Islet of Langerhans (tissue), 1 donor: ENCODE data around the gene KRT6A.

Experiments used
- FAIRE-seq: peaks from one replicate; lab custom pipeline; 2011; peaks lifted over from hg19 to GRCh38; lab: Jason Lieb, UNC

The KRT6A gene

DNA sequence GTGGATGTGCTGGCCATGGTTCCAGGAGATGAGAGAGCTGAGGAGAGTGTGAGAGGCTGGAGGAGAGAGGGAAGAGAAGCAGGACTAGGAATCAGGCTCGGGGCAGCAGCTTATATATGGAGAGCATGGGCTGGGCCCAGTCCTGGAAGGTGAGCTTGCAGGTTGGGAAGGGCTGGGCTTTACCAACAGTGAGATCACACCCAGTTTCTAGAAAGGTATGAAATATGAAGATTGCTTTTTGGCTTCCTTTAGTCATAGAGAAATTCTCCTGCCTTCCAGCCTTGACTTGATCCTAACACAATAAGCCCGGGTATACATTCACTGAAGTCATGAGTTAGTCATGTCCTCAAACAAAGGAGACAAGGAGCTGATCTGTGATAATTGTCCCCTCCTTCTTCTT, at the start of gene KRT6A:
TSS of gene KRT6A (minus strand) at position 86 of the 400 bp plus-strand sequence. CDS start at position 17, 69 bp downstream.
- no peak for FAIRE-seq

GRCh38 chr12:52542157-52542556, 49.1 kb upstream of the KRT6A start:
- no peak for FAIRE-seq

DNA sequence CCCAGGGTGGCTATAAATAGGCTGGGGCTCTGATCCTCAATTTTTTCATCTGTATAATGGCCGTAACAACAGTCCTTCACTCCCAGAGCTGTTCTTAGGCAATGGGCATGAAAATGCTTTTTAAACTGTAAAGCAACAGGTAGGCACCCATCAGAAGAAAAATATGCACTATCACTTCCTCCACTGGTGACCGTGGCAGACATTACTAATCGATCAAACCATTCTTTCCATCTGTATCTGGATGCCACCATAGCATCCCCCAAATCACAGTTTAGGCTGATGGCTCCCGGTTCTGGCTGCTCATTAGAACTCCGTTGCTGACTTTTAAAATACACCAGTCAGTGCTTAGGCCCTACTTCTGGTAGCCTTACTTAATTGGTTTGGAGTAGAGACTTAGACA, 48.7 kb upstream of the KRT6A start:
- FAIRE-seq, result no peak

DNA sequence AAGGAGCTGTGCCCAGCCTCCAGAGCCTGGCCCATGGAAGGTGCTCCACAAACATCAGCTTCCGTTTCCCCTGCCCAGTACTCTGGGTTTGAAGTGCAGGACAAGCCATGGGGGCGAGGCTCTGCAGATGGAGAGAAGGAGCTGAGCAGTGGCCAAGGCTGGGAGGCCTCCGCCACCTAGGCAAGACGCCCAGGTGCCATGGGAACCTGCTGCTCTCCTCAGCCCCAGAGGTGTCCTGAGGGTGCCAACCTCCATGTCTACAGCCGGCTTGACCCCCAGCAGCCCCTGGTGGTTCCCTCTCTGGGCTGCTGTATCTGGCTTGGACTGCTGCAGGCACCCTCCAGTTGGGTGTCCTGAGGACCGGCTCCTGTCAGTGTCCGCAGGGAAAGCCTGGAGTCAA, 47.5 kb upstream of the KRT6A start:
- no peak for FAIRE-seq

- no peak for FAIRE-seq
These were observed 46.7 kb upstream of the KRT6A start for GRCh38 chr12:52539821-52540173.

- FAIRE-seq, result no peak
These were observed 46.2 kb upstream of the KRT6A start for GRCh38 chr12:52539083-52539820.

GRCh38 chr12:52537101-52537500, 44.0 kb upstream of the KRT6A start:
- no peak for FAIRE-seq

DNA sequence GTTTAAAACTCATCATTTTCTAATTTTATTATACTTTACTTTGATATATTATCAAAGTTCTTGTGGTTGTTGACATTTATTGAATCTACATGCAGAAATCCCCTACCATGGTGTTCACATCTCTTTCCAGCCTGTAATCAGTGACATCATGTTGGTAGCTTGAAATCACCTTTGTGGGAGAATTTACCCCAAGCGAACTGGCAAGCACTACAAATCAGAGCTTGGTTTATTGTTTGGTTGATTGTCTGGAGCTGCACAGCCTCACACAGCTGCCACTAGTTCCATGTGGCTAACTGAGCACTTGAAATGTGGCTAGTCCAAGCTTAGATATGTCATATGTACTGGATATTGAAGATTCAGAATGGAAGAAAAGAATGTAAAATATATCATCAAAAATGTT, 42.5 kb upstream of the KRT6A start:
- FAIRE-seq, result no peak

- no peak for FAIRE-seq
These were observed 41.4 kb upstream of the KRT6A start for GRCh38 chr12:52534482-52534881.

DNA sequence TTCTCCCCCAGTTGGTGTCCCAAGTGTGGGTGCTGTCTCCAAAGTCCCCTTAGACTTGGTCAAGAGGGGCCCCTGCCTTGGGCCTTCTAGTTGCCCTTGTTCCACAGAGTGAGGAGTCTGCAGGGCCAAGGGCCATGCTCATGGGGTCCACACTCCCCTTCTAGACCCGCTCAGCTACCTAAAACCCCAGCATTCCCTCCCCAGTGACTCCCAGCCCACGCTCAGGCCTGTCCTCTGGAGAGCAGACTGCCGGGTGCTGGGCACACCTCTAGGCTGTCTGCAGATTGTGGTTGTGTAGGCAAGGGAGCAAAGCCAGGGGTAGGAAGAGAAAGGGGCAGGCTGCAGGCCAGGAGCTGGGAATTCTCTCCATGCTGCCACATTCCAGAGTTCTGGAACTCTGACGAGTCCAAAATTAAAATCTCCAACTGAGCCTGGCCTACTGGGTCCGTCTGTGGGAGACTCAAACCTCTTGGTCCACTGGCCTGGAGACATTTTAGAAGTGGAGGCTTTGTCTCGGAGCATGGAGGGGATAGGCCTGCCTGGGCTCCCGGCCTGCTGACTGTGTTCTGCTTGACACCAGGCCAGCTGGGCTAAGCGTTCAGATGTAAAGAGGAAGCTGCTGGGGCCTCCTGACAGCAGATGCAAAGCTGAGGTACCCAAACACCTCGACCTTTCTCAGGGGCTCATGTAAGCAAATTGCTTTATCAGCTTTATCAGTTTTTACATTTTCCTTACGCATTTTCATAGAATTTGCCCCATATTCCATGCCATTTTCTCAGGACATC, 40.8 kb upstream of the KRT6A start:
- FAIRE-seq, result no peak

DNA sequence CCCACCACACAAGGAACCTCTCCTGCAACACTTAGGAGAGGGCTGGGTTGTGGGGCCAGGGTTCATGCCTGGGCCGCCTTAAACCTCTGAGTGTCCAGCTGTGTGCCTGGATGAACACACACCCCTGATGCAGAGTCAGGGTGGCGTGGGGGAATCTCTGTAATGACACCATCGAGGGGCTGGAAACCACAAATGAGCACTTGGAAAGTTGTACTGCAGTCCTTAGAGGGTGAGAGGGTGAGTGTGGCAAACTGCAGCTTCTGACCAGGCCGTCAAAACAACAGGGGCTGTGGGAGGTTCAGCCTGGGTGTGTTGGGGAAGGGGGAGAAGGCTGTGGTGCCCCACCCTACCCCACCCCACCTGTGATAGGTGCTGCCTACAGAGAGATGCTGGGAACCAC, 39.6 kb upstream of the KRT6A start:
- no peak for FAIRE-seq

DNA sequence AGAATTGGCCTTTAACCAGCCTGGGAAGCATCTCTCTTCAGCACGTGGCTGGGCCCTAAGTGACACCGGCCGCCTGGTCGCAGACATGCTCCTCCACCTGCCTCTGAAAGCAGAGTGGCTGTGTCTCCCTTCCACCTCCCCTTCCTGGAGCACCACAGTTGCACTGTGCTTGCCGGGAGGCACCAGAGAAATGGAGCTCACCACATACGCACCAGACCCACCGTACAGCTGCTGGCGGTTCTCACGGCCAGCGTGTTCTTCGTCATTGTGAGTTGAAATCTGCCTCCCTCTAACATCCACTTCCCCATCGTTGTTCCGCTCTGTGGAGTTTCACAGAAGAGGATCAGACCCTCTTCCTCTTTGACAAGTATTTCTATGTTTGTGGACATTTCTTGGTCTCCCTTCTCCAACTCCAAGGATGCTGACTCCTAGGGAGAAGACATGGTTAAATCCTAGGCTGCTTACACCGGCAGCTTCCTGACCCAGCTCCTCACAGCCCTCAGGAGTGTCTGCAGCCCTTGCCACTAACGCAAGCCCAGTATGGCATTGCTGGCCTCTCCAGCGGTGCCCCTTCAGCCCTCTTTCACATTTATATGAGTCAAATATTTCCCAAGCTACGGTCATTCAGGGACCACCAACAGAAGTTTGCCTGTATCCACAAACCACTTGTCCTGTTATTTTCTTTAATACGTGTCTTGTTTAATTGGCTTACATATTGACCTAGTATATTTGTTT, 38.7 kb upstream of the KRT6A start:
- no peak for FAIRE-seq

- no peak for FAIRE-seq
These were observed 37.8 kb upstream of the KRT6A start for GRCh38 chr12:52530905-52531304.

DNA sequence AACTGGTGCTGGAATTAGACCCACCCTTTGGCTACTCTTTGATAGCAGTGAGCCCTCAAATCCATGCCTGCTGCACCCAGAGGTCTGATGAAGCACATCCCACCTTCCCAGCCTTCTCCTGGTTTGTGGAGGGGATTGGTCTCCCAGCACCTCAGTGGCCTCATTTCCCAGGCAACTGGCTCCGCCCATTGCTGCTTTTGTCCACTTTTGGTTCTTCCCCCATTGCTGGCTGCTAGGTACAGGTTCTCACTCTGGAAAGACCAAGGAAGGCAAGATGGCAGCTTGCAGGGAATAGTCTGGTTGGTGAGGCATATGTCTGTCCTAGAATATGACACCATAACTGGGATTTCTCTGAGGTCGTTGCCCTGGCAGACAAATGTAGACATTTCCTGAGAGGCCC, 37.3 kb upstream of the KRT6A start:
- no peak for FAIRE-seq

DNA sequence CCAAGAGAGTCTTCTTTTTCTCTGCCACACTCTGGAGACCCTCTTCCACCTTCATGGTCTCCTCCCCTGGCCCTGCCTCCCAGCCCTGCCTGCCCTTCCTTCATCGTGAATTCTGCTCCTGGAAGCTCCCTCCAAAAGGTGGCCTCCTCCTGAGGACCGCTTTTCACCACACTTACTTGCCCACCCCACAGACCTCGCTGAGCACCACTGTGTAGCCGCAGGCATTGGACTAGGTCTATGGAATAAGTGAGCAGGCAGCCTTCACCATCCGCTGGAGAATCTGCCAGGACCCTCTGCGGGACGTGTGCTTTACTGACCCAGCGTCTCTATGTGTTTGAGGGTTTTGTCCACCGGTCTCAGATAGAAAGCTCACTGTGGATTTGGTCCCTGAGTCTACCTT, 36.8 kb upstream of the KRT6A start:
- FAIRE-seq, result no peak

DNA sequence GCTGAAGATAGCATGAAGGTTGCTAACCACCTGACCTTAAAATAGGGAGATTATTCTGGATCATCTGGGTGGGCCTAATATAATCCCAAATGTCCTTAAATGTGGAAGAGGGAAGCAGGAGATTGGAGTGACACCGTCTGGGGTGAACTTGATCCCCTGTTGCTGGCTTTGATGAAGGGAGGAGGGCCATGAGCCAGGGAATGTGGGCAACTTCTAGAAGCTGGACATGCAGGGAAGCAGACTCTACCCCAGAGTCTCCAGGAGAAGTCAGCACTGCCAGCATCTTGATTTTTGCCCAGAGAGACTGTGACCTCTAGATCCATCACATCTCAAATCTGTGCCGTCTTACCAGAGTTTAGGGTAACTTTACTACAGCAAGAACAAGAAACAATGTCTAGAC, 36.4 kb upstream of the KRT6A start:
- FAIRE-seq, result no peak

GRCh38 chr12:52528641-52529143, 35.6 kb upstream of the KRT6A start:
- no peak for FAIRE-seq

GRCh38 chr12:52527121-52527800, 34.2 kb upstream of the KRT6A start:
- no peak for FAIRE-seq

DNA sequence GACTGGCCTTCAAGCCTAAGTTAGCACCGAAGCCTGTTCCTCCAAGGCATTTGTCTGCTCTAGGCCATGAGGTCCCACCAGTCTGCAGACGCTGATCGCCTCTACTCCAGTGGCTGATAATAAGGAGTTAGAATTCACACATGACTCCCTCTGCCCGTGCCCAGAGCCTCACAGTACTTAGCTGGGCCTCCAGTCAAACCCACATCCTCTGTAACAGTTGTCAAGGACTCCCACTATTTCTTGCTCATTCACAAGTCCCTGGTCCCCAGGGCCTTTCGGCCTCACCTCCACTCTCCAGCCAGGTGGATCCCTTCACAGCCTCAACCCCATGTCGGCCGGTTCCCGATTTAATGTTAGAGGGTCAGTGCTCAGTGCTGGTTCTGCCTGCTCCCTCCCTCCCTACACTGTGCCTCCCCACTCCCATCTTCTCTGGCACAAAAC, 33.5 kb upstream of the KRT6A start:
- no peak for FAIRE-seq

DNA sequence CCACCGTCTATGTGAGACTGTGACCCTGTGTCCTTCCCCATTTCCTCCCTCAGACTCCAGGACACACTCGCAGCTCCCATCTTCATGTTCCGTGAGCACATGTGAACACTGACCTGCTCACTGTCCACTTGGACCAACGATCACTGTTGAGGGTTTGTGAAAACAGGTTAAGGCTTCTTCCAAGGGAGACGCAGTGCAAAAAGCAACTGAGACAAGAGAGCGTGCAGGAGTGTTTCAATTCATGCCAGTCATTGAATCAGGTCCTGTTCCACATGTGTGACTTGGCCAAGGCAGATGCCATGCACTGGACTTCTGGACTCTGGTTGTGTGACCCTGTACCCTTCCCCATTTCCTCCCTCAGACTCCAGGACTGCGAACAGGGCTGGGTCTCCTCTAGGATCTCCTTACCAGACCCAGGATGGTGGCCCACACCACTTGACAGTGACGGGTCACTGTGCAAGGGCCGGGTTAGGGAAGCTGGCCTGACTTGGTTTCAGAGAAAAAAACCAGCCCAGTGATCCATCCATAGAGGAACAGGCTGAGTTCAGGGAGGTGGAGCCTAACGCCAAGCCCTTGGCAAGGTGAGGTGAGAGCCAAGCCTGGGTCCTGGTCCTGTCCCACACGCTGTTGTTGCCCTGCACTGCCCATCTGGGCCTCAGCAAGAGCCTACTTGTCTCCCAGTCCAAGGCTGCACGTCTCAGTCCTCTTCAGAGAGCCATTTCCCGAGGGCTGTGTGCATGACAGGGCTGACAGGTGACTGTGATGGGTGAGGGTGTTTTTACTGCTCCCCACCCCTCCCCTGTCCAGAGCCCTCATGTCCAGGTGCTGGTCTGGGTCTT, 32.8 kb upstream of the KRT6A start:
- FAIRE-seq, result no peak

DNA sequence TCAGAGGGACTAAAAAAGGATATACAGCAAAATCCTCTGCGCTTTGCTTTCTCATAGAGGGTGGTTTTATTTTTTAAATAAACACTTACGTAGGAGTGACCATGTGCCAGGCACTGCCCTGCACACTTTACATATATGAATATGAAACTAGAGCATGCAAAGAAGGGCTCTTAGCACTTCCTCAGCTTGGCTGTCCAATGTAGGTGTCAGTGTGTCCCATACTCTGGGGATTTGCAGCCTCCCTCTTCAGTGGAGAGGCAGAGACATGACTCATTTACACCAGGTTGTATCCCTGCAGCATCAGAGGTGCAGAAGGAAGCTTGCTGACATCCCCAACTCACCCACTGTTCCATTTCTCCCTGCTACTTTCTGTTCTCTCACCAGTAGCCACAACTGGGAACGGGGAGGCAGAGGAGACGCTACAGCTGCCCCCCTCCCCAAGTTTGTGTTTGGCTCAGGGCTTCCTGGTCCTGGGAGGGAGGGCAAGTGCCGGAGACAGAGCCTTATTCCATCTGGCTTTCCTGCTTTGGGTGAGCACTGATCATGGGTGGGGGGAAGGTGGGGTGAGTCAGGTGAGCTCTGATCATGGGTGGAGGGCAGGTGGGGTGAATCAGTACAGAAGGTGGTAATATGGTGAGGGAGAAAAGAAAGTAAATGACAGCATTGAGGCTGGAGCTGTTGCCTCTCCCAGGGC, 32.0 kb upstream of the KRT6A start:
- no peak for FAIRE-seq
